ENCODE data around the gene EFNA4.

DNA sequence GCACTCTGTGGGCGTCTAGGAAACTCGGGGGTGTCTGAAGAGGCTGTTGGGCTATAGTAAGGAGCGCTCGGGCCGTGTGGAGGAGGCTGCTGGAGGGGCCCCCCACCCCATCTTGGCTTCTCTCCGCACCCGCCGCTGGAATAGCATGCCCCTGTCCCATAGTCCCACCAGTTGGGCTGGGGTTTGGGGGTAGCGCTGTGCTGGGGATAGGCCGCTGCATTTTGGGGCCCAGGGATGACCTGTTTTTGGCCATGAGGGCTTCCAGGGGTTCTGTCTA is 15.6 kb downstream of the EFNA4 start:
- TF ChIP-seq, protein P1, sequence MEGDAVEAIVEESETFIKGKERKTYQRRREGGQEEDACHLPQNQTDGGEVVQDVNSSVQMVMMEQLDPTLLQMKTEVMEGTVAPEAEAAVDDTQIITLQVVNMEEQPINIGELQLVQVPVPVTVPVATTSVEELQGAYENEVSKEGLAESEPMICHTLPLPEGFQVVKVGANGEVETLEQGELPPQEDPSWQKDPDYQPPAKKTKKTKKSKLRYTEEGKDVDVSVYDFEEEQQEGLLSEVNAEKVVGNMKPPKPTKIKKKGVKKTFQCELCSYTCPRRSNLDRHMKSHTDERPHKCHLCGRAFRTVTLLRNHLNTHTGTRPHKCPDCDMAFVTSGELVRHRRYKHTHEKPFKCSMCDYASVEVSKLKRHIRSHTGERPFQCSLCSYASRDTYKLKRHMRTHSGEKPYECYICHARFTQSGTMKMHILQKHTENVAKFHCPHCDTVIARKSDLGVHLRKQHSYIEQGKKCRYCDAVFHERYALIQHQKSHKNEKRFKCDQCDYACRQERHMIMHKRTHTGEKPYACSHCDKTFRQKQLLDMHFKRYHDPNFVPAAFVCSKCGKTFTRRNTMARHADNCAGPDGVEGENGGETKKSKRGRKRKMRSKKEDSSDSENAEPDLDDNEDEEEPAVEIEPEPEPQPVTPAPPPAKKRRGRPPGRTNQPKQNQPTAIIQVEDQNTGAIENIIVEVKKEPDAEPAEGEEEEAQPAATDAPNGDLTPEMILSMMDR (IDR thresholded peaks at IDR 0.05) = no peak
- no peak for TF ChIP-seq EZH2phosphoT487 (IDR thresholded peaks at IDR 0.05)
